ENCODE measurements around the gene AGAP6.
"Not testable (repeated sequence)": the region's sequence is repeated elsewhere in the genome, so short reads cannot be mapped to it uniquely, and the experiment has no call there.

DNA sequence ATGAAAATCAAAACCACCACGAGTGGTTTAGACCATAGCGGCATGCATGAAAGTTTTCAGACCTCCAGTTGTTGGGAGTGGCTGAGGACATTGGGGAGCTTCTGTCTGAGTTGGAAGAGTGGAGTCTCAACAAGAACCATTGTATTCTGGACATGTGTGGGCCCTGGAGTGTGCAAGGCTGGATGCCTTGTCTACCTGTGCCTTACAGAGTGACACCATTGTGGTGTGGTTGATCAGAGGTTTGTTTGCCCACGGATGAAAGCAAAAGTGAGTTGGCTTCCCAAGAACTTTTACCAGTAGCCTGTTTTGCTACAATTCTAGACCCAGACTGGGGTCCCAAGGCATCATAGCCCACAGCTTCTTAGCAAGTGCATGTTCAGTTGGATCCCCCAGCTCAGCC is 10.4 kb upstream of the AGAP6 start:
- not testable (repeated sequence) for TF ChIP-seq MYC (IDR thresholded peaks at IDR 0.05; ENCODE audit: borderline replicate concordance, low read length); ZC3H11A (IDR thresholded peaks at IDR 0.05); POLR2A (IDR thresholded peaks at IDR 0.05; ENCODE audit: low read length); POLR2AphosphoS2 (conservative IDR thresholded peaks at IDR 0.05; ENCODE audit: low read length)
- TF ChIP-seq, protein P1, sequence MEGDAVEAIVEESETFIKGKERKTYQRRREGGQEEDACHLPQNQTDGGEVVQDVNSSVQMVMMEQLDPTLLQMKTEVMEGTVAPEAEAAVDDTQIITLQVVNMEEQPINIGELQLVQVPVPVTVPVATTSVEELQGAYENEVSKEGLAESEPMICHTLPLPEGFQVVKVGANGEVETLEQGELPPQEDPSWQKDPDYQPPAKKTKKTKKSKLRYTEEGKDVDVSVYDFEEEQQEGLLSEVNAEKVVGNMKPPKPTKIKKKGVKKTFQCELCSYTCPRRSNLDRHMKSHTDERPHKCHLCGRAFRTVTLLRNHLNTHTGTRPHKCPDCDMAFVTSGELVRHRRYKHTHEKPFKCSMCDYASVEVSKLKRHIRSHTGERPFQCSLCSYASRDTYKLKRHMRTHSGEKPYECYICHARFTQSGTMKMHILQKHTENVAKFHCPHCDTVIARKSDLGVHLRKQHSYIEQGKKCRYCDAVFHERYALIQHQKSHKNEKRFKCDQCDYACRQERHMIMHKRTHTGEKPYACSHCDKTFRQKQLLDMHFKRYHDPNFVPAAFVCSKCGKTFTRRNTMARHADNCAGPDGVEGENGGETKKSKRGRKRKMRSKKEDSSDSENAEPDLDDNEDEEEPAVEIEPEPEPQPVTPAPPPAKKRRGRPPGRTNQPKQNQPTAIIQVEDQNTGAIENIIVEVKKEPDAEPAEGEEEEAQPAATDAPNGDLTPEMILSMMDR (IDR thresholded peaks at IDR 0.05), result not testable (repeated sequence)
- TF ChIP-seq, protein P2, sequence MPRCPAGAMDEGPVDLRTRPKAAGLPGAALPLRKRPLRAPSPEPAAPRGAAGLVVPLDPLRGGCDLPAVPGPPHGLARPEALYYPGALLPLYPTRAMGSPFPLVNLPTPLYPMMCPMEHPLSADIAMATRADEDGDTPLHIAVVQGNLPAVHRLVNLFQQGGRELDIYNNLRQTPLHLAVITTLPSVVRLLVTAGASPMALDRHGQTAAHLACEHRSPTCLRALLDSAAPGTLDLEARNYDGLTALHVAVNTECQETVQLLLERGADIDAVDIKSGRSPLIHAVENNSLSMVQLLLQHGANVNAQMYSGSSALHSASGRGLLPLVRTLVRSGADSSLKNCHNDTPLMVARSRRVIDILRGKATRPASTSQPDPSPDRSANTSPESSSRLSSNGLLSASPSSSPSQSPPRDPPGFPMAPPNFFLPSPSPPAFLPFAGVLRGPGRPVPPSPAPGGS (IDR thresholded peaks at IDR 0.05), result not testable (repeated sequence)

Data from A549 (cell line).